HUDEP-2 (cell line): ENCODE data around the gene CDT1.

Experiments
- DNase-seq, 76 experiments: peaks; one replicate each; lab custom pipeline; 2025; ENCODE audit not compliant: unreplicated experiment in 76 of 76; lab: John Stamatoyannopoulos, UW

The CDT1 gene

DNA sequence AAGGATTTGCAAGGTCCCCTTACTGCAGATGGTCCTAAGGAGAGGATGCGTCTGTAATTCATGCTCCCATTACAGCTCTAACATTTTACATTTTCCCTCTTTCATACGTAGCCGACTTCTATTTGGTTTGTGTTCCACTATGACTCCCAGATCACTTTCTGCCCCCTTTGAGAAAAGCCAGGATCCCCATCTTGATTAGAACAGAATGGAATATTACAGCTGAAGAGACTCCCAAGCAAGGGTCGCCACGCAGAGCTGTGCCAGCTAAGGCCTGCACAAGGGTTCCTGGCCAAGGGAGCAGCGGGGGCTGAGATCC lies 3.4 kb upstream of the CDT1 start:
- no peak for DNase-seq

DNA sequence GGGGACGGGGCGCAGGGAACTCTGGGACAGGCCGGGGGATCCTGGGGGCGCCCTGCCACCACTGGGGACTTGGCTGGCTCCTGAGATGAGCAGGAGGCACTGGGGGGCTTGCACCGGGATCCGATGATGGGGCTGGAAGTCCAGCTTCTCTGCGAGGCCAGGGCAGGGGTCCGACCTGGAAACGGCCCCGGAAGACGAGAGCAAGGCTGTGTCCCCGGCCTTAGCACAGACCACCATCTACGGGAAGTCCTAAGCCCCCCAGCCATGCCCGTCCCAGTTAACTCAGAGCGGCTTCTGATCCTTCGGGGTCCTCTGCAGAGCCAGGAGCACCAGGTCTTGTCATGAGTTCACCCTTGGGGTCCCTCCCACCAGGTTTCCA lies 573 bp downstream of the CDT1 start:
- no peak for DNase-seq

DNA sequence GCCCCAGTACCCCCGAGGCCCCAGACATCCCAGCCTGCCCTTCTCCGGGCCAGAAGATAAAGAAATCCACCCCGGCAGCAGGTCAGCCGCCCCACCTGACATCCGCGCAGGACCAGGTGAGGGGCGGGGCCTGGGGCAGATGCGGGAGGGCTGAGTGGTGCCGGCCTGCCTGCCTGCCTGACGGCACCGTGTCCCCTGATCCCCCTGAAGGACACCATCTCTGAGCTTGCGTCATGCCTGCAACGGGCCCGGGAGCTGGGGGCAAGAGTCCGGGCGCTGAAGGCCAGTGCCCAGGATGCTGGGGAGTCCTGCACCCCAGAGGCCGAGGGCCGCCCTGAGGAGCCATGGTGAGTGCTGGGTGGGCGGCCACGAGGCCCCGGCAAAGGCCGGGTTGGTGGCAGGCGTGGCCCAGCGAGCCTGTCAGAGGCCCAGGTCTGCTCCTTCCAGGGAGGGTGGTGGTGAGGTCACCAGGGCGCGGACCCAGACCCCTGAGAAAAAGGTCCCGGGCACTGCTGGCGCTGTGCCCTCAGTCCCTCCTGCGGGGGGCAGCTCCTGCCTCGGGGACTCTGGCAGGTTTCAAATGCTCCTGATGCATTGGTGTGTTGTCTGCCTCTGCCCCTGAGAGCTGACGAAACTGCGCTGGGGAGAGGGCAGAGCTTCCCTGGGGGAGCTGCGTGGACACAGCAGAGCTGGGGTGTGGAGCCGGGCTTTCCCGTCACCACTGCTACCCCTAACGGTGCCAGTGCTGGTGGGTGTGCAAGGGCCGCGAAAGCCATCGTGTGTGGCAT lies 1.2 kb downstream of the CDT1 start:
- peak in 6 of 76 experiments; percentile 15 to 47 (median 22) for DNase-seq

DNA sequence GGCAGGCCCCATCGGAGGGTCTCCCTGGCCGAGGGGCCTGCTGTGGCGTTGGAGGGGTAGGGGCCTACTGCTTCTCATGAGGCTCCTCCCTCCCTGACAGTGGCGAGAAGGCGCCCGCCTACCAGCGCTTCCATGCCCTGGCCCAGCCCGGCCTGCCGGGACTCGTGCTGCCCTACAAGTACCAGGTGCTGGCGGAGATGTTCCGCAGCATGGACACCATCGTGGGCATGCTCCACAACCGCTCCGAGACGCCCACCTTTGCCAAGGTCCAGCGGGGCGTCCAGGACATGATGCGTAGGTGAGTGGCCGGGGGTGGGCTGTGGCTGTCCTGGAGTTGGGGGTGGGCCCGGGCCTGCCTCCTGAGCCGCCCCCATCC lies 1.7 kb downstream of the CDT1 start:
- DNase-seq = no peak

DNA sequence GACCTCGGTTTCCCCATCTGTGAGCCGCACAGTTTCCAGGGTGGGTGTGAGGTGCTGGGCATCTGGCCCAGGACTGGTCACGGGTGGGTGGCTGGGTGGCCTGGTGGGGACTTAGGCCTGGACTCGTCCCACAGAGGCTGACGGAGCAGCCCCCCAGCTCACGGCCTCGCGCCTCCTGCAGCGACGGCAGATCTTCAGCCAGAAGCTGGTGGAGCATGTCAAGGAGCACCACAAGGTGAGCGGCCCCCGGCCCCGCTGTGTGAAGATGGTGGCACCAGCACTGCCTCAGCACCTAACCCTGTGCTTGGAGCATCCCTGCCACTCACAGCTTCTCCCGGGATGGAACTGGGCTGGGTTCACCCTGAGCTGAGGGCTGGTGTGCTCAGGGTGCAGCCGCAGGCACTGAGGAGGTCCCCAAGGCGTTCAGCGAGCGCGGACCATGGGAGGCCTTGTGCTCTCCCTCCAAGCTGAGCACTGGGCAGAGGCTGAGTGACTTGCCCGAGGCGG lies 2.4 kb downstream of the CDT1 start:
- no peak for DNase-seq

DNA sequence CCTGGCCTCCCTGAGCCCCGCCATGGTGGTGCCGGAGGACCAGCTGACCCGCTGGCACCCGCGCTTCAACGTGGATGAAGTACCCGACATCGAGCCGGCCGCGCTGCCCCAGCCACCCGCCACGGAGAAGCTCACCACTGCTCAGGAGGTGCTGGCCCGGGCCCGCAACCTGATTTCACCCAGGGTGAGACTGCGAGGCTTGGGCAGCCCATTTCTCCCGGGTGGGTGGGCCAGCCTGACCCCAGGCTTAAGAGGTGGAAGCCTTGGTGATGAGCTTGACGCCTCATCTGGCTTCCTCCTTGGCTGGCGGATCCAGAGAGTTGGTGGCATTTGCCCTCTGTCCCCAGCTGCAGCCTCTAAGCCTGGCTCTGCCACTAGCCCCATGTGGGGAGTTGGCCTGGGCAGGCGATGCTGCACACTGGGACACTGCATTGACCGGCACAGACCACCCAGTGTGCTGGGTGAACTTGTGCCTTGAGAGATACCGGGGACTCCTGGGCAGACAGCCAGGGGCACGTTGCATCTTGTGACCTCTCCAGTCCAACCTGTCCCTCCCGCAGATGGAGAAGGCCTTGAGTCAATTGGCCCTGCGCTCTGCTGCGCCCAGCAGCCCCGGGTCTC lies 3.0 kb downstream of the CDT1 start:
- DNase-seq = peak in 56 of 76 experiments; percentile 25 to 79 (median 48)

DNA sequence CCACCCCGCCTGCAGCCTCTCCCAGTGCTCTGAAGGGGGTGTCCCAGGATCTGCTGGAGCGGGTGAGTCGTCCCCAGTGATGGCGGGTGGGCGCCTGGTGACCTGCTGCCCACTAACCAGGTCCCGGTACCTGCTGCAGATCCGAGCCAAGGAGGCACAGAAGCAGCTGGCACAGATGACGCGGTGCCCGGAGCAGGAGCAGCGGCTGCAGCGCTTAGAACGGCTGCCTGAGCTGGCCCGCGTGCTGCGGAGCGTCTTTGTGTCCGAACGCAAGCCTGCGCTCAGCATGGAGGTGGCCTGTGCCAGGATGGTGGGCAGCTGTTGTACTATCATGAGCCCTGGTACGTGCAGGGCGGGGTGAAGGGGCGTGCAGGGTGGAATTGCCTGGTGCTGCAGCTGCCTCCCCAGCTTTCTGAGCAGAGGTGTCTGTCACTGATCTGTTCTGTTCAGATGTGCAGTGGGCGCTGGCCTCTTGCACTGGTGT lies 3.6 kb downstream of the CDT1 start:
- peak in 7 of 76 experiments; percentile 18 to 36 (median 28) for DNase-seq

DNA sequence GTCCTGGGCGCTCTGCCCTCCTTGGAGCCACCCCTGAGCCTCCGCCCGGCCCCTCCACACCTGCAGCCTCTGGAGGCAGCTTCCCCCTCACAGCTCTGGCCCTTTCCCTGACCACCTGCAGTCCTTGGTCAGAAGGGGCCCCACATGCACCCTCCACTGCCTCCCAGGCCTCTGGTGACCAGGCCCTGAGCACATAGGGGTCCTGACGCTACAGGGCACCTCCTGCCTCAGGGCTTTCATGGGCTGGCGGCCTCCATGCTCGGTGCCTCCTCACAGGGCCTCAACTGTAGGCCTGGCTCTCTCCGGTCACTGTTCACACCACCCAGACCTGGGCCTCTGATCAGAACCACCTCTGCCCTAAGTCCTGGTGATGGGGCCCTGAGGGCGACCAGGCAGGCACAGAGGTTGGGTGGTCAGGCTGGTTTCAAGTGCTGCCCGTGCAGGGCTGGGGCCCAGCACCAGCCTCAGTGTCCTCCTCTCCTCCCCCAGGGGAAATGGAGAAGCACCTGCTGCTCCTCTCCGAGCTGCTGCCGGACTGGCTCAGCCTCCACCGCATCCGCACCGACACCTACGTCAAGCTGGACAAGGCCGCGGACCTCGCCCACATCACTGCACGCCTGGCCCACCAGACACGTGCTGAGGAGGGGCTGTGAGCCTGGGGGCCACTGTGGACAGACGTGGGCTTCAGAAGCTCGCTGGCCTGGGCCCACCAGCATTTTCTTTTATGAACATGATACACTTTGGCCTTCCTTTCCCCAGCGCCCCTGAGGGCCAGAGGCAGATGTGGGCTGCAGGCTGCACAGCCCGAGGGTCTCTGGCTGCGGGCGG lies 4.3 kb downstream of the CDT1 start:
- DNase-seq = no peak

DNA sequence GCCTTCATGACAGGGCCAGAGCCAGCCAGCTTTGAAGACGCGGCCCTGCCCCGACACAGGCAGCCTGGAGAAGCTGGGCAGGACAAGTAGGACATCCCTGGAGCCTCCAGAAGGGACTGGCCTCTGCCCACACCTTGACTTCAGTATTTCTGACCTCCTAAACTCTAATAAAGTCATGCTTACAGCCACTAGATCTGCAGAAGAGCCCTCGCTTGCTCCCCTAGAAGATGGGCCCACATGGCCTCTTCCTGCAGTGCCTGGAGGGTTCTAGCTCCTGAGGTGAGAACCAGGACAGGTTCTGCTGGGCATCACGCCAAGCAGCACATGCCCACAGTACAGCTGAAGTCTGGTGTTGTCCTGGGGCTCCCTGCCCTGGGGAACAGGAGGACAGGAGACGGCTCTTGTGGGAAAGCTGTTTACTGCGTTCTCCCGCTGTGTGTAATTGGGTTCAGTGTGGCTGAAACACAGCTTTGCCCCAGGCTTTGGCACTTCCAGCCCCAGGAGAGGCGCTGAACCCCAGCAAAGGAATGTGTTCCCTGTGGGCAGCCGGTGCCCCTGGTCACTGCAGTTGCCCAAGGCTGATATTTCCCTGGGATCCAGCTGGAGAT lies 5.6 kb downstream of the CDT1 start:
- DNase-seq = peak in 20 of 76 experiments; percentile 10 to 55 (median 28)

DNA sequence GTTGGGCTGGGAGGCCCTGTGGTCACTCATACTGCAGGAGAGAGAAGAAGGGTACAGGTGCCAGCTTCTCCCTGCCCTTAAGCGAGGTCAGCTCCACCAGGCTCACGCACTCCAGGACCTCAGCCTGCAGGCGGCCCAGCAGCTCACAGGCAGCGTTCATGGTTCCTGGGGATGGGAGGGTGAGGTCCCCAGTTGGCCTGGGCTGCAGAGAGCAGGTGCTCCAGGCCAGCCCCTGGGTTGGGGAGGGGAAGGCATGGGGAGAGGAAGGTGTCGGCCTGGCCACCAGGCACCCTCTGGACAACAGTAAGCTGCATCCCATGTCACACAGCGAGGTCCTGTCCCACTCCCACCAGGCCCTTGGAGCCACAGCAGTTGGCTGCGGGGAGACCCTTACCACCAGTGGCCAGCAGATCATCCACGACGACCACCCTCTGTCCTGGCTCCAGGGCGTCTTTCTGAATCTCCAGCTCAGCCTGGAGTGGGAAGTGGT lies 6.1 kb downstream of the CDT1 start:
- peak in 4 of 76 experiments; percentile 24 to 38 (median 31) for DNase-seq

DNA sequence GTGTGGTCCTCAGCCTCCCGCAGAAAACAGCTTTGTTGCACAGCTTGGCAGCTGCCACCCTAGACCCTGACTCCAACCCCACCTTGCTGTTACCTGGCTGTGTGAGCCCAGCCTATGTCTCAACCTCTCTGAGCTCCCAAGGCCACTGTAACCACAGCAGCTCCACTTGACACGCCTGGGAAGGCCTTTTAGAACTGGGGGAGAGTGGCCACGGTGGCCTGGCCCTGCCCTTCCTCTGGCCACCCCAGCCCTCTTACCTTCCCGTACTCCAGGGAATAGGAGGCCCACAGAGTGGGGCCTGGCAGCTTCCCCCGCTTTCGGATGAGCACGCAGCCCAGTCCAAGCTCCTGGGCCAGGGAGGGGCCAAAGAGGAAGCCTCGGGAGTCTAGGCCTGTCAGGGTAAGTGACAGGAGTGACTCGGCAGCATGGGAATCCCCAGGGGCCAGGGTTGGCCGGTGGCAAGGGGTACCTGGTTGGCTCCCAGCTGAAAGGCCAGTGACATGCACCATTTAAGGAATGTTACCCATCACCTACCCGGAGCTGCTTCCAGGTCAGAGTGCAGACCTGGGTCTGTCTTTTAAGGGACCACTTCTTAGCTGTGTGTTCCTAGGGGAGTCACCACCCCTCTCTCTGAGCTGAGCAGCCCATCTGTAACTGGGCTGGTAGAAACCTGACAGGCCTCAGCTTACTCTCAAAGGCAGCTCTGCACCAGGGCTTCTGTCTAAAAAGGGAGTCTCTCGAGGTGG lies 6.8 kb downstream of the CDT1 start:
- DNase-seq = peak in 28 of 76 experiments; percentile 19 to 50 (median 30)

DNA sequence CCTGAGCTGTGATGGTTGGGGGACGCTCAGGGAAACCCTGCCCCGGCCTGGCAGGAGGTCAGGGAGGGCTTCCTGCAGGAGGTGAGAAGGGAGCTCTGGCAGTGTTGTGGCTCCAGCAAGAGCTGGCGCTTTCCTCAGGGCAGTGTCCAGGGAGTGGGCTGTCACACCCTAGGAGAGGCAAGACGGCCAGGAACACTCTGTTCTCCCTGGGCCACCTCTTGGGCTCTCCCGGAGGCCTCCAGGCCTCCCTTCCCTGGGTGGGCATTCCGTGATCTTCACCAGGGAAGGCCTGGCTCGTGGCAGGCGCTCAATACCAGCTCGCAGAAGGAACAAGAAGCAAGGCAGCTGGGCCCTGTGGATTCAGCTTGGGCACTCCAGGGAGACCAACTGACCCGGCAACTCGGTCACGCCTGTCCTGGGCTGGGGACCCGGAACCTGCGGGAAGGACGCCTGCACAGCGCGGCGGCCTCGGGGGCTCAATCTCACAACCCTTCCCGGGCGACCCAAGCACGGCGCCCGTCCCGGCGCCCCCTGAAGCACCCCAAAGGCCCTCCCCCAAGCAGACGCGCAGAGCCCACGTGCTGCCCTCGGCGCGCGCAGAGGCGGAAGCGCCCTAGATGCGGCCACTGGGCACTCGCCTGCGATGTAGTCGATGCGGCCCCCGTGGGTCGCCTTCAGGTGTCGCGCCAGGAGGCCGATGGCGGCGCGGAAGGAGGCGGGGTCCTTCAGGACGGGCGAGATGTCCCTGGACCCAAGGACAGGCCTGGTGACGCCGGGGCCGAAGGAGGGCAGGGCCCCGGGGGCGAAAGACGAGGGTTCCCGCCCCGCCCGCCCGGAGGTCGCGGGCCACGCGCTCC lies 7.6 kb downstream of the CDT1 start:
- peak in 52 of 76 experiments; percentile 18 to 70 (median 48) for DNase-seq

DNA sequence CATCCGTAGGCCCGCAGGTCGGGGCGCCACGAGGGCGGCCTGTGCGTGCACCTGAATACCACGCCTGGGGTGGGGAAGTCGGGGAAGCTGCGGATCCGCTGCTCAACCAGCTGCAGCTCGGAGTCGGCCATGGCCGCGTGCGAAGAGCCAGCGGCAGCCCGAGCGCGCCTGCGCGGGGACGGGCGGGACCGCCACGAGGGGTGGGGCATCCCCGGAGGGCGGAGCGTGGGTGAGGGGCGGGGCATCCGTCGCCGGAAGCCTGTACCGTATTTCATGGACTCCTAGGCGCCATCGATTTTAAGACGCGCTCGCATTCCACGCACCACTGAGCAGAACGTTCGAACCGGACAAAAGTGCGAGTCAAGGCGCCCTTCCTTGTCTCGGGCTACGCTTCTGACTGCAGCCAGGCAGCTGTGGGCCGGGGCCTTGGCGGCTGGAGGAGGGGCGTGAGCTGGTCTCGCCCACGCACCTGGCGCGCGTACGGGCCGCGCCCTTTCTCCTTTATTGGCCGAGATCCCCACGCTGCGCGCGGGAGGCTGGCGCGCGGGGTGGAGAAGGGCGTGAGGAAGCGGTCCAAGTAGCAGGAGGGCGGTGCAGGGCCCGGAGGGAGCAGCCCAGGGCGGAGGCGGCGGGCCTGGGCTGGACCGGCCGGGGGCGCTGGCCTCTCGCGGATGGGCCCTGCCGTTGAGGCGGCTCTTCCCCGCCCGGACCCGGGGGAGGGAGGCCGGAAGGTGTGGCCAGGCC lies 8.4 kb downstream of the CDT1 start, which contains the start of gene APRT:
Gene APRT (minus strand): TSS at position 160 of the 744 bp plus-strand sequence. CDS start 29 bp downstream, at position 131.
- DNase-seq = peak in 75 of 76 experiments; percentile 39 to 98 (median 94)

DNA sequence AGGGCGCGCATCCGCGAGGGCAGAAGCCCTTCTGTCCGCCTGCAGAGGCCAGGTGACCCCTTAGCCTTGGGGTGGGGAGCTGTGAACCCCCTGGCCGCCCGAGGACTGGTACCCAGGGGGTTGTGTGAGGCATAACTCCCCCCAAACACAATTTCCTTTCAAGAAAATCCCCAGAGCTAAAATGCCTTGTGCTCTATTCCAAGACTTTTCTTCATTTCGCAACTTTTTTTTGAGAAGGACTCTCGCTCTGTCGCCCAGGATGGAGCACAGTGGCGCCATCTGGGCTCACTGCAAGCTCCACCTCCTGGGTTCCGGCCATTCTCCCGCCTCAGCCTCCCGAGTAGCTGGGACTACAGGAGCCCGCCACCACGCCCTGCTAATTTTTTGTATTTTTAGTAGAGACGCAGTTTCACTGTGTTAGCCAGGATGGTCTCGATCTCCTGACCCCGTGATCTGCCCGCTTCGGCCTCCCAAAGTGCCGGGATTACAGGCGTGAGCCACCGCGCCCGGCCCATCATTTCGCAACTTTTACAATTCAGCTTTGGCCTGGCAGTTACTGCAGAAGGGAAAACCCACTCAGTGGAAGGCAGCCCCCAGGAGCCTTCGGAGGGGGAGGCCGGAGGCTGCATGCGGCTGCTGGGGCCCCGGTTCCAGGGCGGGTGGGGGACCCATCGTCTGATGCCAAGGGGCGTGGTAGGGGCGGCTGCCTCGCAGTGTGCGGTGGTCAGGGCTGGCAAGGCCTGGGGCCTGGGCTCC lies 9.1 kb downstream of the CDT1 start:
- DNase-seq = peak in 41 of 76 experiments; percentile 21 to 74 (median 48)

DNA sequence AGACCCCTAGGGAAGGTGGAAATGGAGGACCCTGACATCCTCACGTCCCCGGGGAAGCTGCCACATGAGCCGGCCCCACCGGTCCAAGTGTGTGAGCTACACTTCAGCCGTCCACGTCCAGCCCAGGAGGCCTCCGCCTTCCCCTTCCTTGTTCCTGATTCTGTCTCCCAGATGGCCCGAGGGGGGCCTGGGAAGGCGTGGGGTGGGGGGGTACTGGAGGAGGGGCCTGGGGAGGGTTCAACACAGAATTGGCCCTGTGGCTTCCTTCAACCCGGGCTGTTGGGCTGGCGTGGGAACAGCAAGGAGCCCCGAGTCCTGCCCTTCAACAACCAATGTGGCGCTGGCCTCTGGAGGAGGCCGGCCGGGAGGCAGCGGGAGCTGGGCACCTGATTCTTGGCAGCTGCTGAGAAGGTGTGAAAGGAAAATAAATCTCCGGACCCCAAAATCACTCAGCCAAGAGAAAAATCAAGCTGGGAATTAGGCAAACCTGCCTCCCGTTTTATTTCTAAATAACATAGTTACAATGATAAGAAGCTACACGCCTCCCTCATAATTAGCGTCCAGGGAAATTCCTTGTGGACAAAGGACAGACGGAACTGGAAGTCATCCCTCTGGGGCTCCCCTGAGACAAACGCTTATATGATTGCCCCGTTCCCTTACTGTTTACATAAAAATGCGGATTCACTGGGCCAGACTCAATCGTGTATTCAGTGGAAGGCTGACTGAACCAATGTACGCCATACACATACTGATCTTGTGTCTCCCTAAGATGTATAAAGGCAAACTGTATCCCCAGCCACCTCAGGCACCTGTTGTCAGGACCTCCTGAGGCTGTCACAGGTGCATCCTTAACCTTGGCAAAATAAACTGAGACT lies 9.9 kb downstream of the CDT1 start:
- no peak for DNase-seq

DNA sequence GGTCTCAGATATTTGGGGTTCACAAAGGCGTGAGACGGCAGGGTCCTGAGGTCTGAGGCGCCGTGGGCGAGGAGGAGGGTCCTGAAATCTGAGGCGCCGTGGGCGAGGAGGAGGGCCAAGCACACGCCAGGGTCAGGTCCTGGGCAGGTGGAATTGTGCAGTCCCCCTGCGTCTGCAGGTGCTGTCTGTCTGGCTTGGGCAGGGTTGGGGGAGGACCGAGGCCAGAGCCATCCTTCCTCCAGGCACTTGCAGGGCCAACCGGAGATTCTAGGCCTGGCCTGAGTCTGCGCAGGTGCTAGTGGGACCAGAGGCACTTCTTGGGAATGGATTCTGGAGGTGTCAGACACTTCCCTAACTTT lies 10.5 kb downstream of the CDT1 start:
- no peak for DNase-seq
